ENCODE measurements around the gene MBTPS1.

Gene MBTPS1

GRCh38 chr16:84039696-84040095 lies 77.0 kb downstream of the MBTPS1 start:
- no peak for TF ChIP-seq KLF16 (tag by site-specific recombination; IDR thresholded peaks at IDR 0.05)
- TF ChIP-seq ZNF529 (tag by site-specific recombination; IDR thresholded peaks at IDR 0.05; ENCODE audit: insufficient replicate concordance) = no peak
- TF ChIP-seq ZNF10 (tag by site-specific recombination; IDR thresholded peaks at IDR 0.05) = no peak
- no peak for TF ChIP-seq HOXA7 (CRISPR knock-in tag; IDR thresholded peaks at IDR 0.05; ENCODE audit: borderline replicate concordance)
- TF ChIP-seq ZNF398 (tag by site-specific recombination; IDR thresholded peaks at IDR 0.05) = no peak
- no peak for TF ChIP-seq ZNF621 (tag by site-specific recombination; IDR thresholded peaks at IDR 0.05)
- no peak for TF ChIP-seq ZNF580 (tag by site-specific recombination; IDR thresholded peaks at IDR 0.05)
- TF ChIP-seq ZNF510 (tag by site-specific recombination; IDR thresholded peaks at IDR 0.05; ENCODE audit: insufficient replicate concordance) = no peak
- TF ChIP-seq ZNF785 (tag by site-specific recombination; IDR thresholded peaks at IDR 0.05) = no peak
- no peak for TF ChIP-seq ZNF266 (tag by site-specific recombination; IDR thresholded peaks at IDR 0.05; ENCODE audit: low read depth)
- no peak for TF ChIP-seq ZNF155 (tag by site-specific recombination; IDR thresholded peaks at IDR 0.05)
- TF ChIP-seq GLI2 (tag by site-specific recombination; IDR thresholded peaks at IDR 0.05; ENCODE audit: borderline replicate concordance, low read depth) = no peak
- no peak for TF ChIP-seq ZNF133 (tag by site-specific recombination; IDR thresholded peaks at IDR 0.05)
- TF ChIP-seq GFI1B (tag by site-specific recombination; IDR thresholded peaks at IDR 0.05) = no peak
- no peak for TF ChIP-seq PRDM2 (tag by site-specific recombination; IDR thresholded peaks at IDR 0.05; ENCODE audit: borderline replicate concordance)
- TF ChIP-seq ZBTB44 (tag by site-specific recombination; IDR thresholded peaks at IDR 0.05) = no peak
- no peak for TF ChIP-seq TRIM28 (IDR thresholded peaks at IDR 0.05; ENCODE audit: borderline replicate concordance, low read length)
- Histone ChIP-seq H3K27ac (ENCODE audit: extremely low read depth, low read depth, low read length) (no peak overlapping the region), H3K4me1 (ENCODE audit: control insufficient read depth, insufficient read depth, low read length) (peaks cover 7% of the 10 kb centered on the region), H3K9me3 (ENCODE audit: control insufficient read depth, insufficient read depth, low read depth, low read length) (no peaks in the 10 kb centered on the region), H3K4me3 (ENCODE audit: low read depth, low read length) (no peak overlapping the region), H3K36me3 (ENCODE audit: control insufficient read depth in 2 of 2, insufficient read depth in 1 of 2, low read length in 2 of 2) (no peaks in the 10 kb centered on the region)
- ChIA-PET POLR2A (no interaction called here), CTCF (no interaction called here)

Measured in HEK293 (cell line).